Measurements from ENCODE around the gene SLC34A2. TPM values are rescaled to one million over a fixed set of nuclear protein-coding genes. Genes with fewer than 3 reads are reported as not detected.

The SLC34A2 gene
- total and polyA plus RNA-seq, 10 of the 15 experiments (the other 5 are each of a cell fraction or from before 2014, with no cell fraction given): 0.08 to 0.59 TPM; not detected in 8

DNA sequence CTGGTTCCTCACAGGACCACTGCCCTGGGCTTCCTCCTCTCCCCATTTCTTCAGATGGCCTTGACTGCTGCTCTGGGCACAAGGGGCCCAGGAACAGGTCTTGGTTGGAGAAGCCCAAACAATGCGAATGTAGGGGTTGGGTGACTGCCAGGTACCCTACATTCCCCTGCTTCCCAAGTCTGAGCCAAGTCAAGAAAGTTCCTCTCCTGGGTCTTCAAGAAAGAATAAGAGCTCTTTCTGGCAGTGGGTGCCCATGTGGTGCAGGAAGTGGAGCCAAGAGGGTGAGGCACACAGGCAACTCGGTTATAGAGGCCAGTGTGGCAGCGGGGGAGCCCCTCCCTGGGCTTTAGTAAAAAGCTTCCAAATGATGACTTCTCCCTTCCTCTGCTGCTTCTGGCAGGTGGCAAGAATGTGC lies 2.7 kb downstream of the SLC34A2 start:
- H3K9ac ChIP-seq (ENCODE audit: control insufficient read depth, insufficient read depth, low read length): no peak overlapping the region
- no peak for DNase-seq (ENCODE audit: low read depth, low spot score)
- H3K27ac ChIP-seq (ENCODE audit: control insufficient read depth, insufficient read depth): no peak overlapping the region
- H3K4me3 ChIP-seq: no peak overlapping the region
- FAIRE-seq: no peak
- no TSS peak for BruUV-seq (replicated peaks)
- H3K4me2 ChIP-seq (ENCODE audit: control insufficient read depth, insufficient read depth): no peak overlapping the region
- ChIA-PET RAD21 (ENCODE audit: unreplicated experiment) (no interaction called here), SMC1A (ENCODE audit: uncharacterized antibody, unreplicated experiment) (no interaction called here), CTCF (no interaction called here), POLR2A (no interaction called here)
- intact Hi-C loops (cut with micrococcal nuclease; ENCODE audit: unreplicated experiment): no loop called here
- no peaks in the 10 kb centered on the region for H3K9me3 ChIP-seq (replicated peaks; ENCODE audit: control insufficient read depth, insufficient read depth, low read length)
- H4K20me1 ChIP-seq (ENCODE audit: control insufficient read depth, insufficient read depth): no peaks in the 10 kb centered on the region
- no peaks in the 10 kb centered on the region for H3K4me1 ChIP-seq (ENCODE audit: control insufficient read depth, insufficient read depth, low read length)
- in situ Hi-C loops (cut with MboI): no loop called here
- no peaks in the 10 kb centered on the region for H3K79me2 ChIP-seq (ENCODE audit: control insufficient read depth, insufficient read depth, low read length)
- no peaks in the 10 kb centered on the region for H3K36me3 ChIP-seq (ENCODE audit: control insufficient read depth in 2 of 2, insufficient read depth in 2 of 2, low read length in 1 of 2)
- no peak overlapping the region for H2AFZ ChIP-seq (ENCODE audit: control insufficient read depth, low read depth, low read length)
- 11% methylated on average over 3 of the region's 3 CpGs for WGBS (ENCODE audit: insufficient coverage, insufficient replicate concordance, low lambda C conversion rate, missing lambda C conversion rate)
- peaks cover 7 to 14% of the 10 kb centered on the region in 2 experiments for H3K27me3 ChIP-seq (replicated peaks in 1 of 2; ENCODE audit: control insufficient read depth in 2 of 2, insufficient read depth in 2 of 2, low read length in 1 of 2)
- no peak for ATAC-seq
- TF ChIP-seq, protein P1, sequence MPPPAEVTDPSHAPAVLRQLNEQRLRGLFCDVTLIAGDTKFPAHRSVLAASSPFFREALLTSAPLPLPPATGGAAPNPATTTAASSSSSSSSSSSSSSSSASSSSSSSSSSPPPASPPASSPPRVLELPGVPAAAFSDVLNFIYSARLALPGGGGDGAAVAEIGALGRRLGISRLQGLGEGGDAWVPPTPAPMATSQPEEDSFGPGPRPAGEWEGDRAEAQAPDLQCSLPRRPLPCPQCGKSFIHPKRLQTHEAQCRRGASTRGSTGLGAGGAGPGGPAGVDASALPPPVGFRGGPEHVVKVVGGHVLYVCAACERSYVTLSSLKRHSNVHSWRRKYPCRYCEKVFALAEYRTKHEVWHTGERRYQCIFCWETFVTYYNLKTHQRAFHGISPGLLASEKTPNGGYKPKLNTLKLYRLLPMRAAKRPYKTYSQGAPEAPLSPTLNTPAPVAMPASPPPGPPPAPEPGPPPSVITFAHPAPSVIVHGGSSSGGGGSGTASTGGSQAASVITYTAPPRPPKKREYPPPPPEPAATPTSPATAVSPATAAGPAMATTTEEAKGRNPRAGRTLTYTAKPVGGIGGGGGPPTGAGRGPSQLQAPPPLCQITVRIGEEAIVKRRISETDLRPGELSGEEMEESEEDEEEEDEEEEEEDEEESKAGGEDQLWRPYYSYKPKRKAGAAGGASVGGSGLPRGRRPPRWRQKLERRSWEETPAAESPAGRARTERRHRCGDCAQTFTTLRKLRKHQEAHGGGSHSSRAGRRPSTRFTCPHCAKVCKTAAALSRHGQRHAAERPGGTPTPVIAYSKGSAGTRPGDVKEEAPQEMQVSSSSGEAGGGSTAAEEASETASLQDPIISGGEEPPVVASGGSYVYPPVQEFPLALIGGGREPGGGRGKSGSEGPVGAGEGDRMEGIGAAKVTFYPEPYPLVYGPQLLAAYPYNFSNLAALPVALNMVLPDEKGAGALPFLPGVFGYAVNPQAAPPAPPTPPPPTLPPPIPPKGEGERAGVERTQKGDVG (CRISPR knock-in tag; IDR thresholded peaks at IDR 0.05): no peak
- TF ChIP-seq TCF7 (IDR thresholded peaks at IDR 0.05; ENCODE audit: borderline replicate concordance): no peak

DNA sequence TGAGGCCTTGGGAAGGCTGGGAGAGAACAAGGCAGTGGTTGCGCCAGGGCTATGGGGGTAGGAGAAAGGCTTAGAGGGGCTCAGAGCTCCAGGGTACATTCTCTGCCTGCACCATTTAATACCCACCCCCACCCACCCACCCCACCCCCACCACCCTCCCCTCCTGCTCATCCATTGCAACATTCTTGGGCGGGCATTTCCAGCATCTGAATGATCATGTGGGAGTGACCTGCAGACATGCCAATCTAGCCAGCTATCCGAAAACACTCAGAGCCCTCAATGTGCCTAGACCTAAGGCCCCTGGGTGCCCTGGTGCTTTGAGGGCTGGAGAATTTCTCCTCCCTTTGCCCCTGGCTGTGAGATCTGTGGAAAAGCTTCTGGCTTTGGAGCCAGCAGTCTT lies 3.1 kb downstream of the SLC34A2 start:
- Histone ChIP-seq H3K4me2 (ENCODE audit: control insufficient read depth, insufficient read depth) (no peak overlapping the region), H3K36me3 (ENCODE audit: control insufficient read depth in 2 of 2, insufficient read depth in 2 of 2, low read length in 1 of 2) (no peaks in the 10 kb centered on the region), H4K20me1 (ENCODE audit: control insufficient read depth, insufficient read depth) (no peaks in the 10 kb centered on the region), H3K4me3 (no peak overlapping the region), H3K4me1 (ENCODE audit: control insufficient read depth, insufficient read depth, low read length) (no peaks in the 10 kb centered on the region), H3K27me3 (replicated peaks in 1 of 2; ENCODE audit: control insufficient read depth in 2 of 2, insufficient read depth in 2 of 2, low read length in 1 of 2) (peaks cover 7 to 14% of the 10 kb centered on the region in 2 experiments), H3K27ac (ENCODE audit: control insufficient read depth, insufficient read depth) (no peak overlapping the region), H2AFZ (ENCODE audit: control insufficient read depth, low read depth, low read length) (no peak overlapping the region), H3K9me3 (replicated peaks; ENCODE audit: control insufficient read depth, insufficient read depth, low read length) (no peaks in the 10 kb centered on the region), H3K9ac (ENCODE audit: control insufficient read depth, insufficient read depth, low read length) (no peak overlapping the region), H3K79me2 (ENCODE audit: control insufficient read depth, insufficient read depth, low read length) (no peaks in the 10 kb centered on the region)
- POLR2A ChIA-PET: no interaction called here
- SMC1A ChIA-PET (ENCODE audit: uncharacterized antibody, unreplicated experiment): no interaction called here
- 0% methylated on average over 3 of the region's 3 CpGs for WGBS (ENCODE audit: insufficient coverage, insufficient replicate concordance, low lambda C conversion rate, missing lambda C conversion rate)
- in situ Hi-C loops (cut with MboI) (no loop called here), intact Hi-C loops (cut with micrococcal nuclease; ENCODE audit: unreplicated experiment) (no loop called here)
- RAD21 ChIA-PET (ENCODE audit: unreplicated experiment): no interaction called here
- FAIRE-seq (no peak), ATAC-seq (no peak), DNase-seq (ENCODE audit: low read depth, low spot score) (no peak)
- no TSS peak for BruUV-seq (replicated peaks)
- CTCF ChIA-PET: no interaction called here
- no peak for TF ChIP-seq DPF2 (IDR thresholded peaks at IDR 0.05)
- TF ChIP-seq, protein P2, sequence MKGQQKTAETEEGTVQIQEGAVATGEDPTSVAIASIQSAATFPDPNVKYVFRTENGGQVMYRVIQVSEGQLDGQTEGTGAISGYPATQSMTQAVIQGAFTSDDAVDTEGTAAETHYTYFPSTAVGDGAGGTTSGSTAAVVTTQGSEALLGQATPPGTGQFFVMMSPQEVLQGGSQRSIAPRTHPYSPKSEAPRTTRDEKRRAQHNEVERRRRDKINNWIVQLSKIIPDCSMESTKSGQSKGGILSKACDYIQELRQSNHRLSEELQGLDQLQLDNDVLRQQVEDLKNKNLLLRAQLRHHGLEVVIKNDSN (IDR thresholded peaks at IDR 0.05; ENCODE audit: borderline replicate concordance, extremely low read length, insufficient read depth, low read depth, low read length): no peak
- no peak for TF ChIP-seq WRNIP1 (IDR thresholded peaks at IDR 0.05; ENCODE audit: borderline replicate concordance, low read depth, low read length)
- TF ChIP-seq, protein P3, sequence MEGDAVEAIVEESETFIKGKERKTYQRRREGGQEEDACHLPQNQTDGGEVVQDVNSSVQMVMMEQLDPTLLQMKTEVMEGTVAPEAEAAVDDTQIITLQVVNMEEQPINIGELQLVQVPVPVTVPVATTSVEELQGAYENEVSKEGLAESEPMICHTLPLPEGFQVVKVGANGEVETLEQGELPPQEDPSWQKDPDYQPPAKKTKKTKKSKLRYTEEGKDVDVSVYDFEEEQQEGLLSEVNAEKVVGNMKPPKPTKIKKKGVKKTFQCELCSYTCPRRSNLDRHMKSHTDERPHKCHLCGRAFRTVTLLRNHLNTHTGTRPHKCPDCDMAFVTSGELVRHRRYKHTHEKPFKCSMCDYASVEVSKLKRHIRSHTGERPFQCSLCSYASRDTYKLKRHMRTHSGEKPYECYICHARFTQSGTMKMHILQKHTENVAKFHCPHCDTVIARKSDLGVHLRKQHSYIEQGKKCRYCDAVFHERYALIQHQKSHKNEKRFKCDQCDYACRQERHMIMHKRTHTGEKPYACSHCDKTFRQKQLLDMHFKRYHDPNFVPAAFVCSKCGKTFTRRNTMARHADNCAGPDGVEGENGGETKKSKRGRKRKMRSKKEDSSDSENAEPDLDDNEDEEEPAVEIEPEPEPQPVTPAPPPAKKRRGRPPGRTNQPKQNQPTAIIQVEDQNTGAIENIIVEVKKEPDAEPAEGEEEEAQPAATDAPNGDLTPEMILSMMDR (IDR thresholded peaks at IDR 0.05 in 2 of 3, conservative IDR thresholded peaks at IDR 0.05 in 1 of 3; ENCODE audit: control insufficient read depth in 2 of 3, extremely low read depth in 1 of 3, insufficient read depth in 1 of 3, low read depth in 3 of 3, low read length in 3 of 3): no peak
- no peak for TF ChIP-seq CBX3 (IDR thresholded peaks at IDR 0.05; ENCODE audit: borderline replicate concordance, low read depth)
- no peak for TF ChIP-seq IKZF1 (conservative IDR thresholded peaks at IDR 0.05)
- no peak for TF ChIP-seq TCF12 (IDR thresholded peaks at IDR 0.05; ENCODE audit: low read depth, low read length)
- no peak for TF ChIP-seq NFYA (IDR thresholded peaks at IDR 0.05; ENCODE audit: borderline replicate concordance, low read depth, low read length)
- TF ChIP-seq, protein P4, sequence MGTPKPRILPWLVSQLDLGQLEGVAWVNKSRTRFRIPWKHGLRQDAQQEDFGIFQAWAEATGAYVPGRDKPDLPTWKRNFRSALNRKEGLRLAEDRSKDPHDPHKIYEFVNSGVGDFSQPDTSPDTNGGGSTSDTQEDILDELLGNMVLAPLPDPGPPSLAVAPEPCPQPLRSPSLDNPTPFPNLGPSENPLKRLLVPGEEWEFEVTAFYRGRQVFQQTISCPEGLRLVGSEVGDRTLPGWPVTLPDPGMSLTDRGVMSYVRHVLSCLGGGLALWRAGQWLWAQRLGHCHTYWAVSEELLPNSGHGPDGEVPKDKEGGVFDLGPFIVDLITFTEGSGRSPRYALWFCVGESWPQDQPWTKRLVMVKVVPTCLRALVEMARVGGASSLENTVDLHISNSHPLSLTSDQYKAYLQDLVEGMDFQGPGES (IDR thresholded peaks at IDR 0.05): no peak
